ENCODE results near the gene COX6A2.

The COX6A2 gene

DNA sequence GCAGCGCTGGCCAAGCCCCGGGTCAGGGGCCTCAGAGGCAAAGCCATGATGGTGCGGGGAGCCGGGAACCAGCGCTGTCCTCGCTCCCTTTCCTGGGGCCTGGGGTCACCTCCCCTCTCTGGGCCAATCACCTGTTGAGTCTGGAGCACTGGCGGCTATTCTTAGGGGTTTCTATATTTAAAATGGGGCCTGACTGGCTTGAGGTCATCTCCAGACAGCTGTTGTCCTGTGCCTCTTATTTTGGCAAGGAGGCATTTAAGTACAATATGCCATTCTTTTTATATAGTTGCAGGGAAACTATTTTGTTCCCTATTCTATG lies at the start of gene COX6A2:
Gene COX6A2 (minus strand): TSS at position 82 of the 319 bp plus-strand sequence. CDS start 35 bp downstream, at position 47.
- FAIRE-seq (no peak), DNase-seq (ENCODE audit: extremely low spot score, insufficient read length, low read depth) (no peak)

DNA sequence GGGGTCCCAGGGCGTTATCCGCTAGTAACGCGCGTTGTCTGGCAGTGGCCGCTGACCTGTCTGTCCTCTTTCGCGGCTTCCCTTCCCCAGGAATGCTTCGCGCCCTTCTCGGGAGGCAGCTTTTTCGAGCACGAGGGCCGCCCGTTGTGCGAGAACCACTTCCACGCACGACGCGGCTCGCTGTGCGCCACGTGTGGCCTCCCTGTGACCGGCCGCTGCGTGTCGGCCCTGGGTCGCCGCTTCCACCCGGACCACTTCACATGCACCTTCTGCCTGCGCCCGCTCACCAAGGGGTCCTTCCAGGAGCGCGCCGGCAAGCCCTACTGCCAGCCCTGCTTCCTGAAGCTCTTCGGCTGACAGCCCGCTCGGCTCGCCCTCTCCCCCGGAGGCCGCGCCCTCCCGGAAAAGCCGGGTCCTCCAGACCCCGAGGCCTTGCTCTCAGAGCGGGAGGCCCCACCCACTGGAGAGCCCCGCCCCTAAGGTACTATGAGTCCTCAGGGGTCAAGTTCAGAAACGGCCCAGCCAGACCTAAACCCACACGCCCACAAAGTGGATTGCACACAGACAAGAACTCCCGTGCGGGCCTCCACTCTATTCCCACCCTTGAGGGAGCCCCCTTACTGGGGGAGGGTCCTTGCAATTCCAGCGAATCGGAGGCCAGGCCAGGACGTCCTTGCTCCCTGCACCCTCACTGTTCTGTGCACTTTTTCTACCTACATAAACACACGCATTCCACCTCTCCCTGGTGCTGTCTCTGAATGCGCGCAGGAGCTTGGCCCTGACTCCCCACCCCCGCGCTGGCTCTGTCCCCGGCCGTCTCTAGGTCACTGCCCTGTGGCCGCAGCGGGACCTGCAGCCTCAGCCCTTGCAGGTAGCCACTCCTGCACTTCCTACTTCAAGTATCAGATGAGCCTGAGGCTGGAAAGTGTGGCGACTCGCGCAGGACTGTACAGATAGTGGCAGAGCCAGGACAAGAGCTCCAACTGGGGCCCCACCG lies 49.4 kb upstream of the COX6A2 start:
- no peak for FAIRE-seq
- DNase-seq (ENCODE audit: extremely low spot score, insufficient read length, low read depth): no peak

- DNase-seq (ENCODE audit: extremely low spot score, insufficient read length, low read depth) (peak; percentile 72), FAIRE-seq (peak; percentile 51)
These were observed 48.4 kb upstream of the COX6A2 start for GRCh38 chr16:31476303-31477219.

- no peak for FAIRE-seq
- DNase-seq (ENCODE audit: extremely low spot score, insufficient read length, low read depth): no peak
These were observed 47.8 kb upstream of the COX6A2 start for GRCh38 chr16:31475946-31476302.

- DNase-seq (ENCODE audit: extremely low spot score, insufficient read length, low read depth) (no peak), FAIRE-seq (no peak)
These were observed 46.9 kb upstream of the COX6A2 start for GRCh38 chr16:31474773-31475738.

DNA sequence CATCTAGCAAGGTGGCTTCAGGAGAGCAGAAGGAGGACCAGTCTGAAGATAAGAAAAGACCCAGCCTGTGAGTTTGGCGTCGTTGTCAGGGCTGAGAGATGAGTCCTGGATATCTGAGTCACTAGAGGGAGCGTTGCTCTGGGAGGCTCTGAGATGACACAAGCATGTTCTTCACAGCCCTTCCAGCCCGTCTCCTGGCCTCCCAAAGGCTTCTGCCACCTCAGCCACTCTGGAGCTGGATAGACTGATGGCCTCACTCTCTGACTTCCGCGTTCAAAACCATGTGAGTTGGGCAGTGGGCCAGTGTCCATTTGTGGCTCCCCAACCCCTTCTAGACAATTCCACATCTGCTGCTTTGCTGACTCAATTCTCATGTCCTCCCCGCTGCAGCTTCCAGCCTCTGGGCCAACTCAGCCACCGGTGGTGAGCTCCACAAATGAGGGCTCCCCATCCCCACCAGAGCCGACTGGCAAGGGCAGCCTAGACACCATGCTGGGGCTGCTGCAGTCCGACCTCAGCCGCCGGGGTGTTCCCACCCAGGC lies 46.1 kb upstream of the COX6A2 start:
- FAIRE-seq: no peak
- DNase-seq (ENCODE audit: extremely low spot score, insufficient read length, low read depth): no peak

DNA sequence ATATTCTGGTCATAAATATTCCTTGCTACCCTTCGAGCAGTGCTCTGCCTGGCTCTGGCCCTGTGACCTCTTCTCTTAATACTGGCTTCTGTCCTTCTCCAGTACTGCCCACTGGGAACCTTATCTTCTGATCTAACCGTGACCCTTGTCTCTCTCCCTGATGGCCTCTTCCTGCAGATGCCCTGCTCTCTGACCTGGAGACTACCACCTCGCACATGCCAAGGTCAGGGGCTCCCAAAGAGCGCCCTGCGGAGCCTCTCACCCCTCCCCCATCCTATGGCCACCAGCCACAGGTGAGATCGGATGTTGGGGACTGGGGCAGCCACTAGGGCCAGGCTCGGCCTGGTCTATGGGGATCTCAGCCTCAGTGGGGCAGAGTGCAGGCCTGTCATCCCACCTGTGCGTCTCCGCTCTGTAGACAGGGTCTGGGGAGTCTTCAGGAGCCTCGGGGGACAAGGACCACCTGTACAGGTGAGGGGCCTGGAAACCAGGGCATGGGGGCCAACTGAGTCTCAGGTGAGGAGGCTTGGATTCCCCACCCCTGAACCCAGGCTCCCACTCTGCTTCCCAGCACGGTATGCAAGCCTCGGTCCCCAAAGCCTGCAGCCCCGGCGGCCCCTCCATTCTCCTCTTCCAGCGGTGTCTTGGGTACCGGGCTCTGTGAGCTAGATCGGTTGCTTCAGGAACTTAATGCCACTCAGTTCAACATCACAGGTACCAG lies 45.3 kb upstream of the COX6A2 start:
- FAIRE-seq: no peak
- no peak for DNase-seq (ENCODE audit: extremely low spot score, insufficient read length, low read depth)

- FAIRE-seq: peak; percentile 15
These were observed 44.6 kb upstream of the COX6A2 start for GRCh38 chr16:31472709-31473203.

DNA sequence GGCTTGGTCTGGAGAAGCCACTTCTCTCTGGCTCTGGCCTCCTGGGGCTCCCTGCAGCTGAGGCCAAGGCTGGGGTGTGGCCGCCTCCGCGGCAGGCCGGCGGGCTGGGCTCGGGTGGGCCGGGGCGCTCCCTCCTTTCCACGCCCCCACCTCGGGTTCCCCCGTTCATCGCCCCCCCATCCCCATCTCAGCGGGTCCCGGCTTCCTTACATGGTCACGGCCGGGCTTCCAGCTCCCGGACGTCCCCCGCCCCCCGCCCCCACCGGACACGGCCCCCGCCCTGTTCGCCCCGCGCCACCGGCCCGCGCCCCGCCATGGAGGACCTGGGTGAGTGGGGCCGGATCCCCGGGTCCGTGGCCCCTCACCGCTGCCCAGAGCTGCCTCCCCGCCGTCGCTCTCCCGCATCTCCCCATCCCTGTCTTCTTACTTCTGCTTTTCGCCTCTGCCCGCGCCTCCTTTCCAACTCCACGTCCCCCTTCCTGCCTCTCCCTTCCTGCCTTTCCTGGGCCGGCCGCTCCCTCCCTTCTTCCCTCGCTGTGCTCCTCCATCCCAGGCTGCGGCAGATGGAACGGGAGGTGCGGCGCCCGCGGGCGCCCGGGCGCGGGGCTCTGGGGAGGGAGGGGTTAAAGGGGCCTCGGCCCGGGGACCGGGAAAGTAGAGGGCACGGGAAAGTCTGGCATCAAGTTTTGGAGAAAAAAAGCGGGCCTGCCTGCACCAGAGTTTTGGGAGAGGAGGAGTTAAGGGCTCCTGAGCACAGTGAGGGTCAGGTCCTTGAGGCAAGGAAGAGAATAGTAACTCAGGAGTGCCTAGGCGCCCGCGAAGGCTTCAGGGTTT lies 43.9 kb upstream of the COX6A2 start, which contains the start of gene TGFB1I1:
Gene TGFB1I1 (plus strand): TSS at position 278 of the 834 bp plus-strand sequence. CDS start 37 bp downstream, at position 315.
- FAIRE-seq: no peak
- no peak for DNase-seq (ENCODE audit: extremely low spot score, insufficient read length, low read depth)

More at GRCh38 chr16:31472709-31473203, 44.6 kb upstream of the COX6A2 start:
- DNase-seq (ENCODE audit: extremely low spot score, insufficient read length, low read depth): no peak

DNA sequence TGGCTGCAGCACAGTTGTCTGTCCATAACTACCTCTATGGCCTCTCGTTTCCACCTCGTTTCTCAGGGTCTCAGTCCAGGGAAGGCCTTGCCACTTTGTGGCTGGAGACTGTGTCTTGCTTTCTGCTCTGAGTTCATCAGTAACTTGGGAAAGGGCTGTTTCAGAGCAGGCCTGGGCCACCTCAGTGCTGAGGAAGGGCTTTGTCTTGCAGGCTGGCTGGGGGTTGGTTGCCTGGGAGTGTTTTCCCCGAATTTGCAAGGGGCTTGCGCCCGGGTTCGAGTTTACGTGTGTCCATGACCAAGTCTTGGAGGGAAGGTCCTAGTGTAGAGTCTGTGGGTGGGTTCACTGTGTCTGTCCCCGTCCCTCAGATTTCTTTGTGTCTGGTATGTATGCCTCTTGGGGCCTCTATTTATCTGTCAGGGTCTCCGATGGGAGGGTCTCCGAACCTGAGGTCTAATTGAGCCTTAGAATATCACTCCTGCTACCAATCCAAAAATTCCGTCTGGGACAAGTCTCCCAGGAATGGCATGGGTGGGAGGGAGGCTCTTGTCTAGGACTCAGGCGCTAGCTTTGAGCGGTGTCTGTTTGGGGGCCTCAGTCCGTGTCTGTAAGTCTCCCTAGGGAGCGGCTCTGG lies 43.2 kb upstream of the COX6A2 start:
- DNase-seq (ENCODE audit: extremely low spot score, insufficient read length, low read depth) (no peak), FAIRE-seq (no peak)

DNA sequence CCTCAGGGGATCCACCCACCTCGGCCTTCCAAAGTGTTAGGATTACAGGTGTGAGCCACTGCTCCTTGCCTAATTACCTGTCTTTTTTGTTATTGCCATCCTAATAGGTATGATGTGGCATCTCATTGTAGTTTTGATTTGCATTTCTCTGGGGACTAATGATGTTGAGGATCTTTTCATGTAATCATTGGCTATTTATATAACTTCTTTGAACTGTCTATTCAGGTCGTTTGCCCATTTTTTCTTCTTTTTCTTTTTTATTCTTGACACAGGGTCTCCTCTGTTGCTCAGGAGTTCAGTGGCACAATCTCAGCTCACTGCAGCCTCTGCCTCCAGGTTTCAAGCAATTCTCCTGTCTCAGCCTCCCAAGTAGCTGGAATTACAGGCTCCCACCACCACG lies 42.5 kb upstream of the COX6A2 start:
- no peak for FAIRE-seq
- DNase-seq (ENCODE audit: extremely low spot score, insufficient read length, low read depth): no peak

GRCh38 chr16:31467858-31468257 lies 39.7 kb upstream of the COX6A2 start:
- FAIRE-seq (no peak), DNase-seq (ENCODE audit: extremely low spot score, insufficient read length, low read depth) (no peak)

GRCh38 chr16:31467151-31467773 lies 39.1 kb upstream of the COX6A2 start:
- DNase-seq (ENCODE audit: extremely low spot score, insufficient read length, low read depth) (no peak), FAIRE-seq (peak; percentile 52)

- DNase-seq (ENCODE audit: extremely low spot score, insufficient read length, low read depth): no peak
- FAIRE-seq: no peak
These were observed 38.3 kb upstream of the COX6A2 start for GRCh38 chr16:31466381-31466841.

GRCh38 chr16:31465788-31466370 lies 37.7 kb upstream of the COX6A2 start:
- DNase-seq (ENCODE audit: extremely low spot score, insufficient read length, low read depth): no peak
- FAIRE-seq: no peak

- FAIRE-seq (no peak), DNase-seq (ENCODE audit: extremely low spot score, insufficient read length, low read depth) (no peak)
These were observed 36.7 kb upstream of the COX6A2 start for GRCh38 chr16:31464781-31465260.
